ENCODE results near the gene LTA.

LTA gene

GRCh38 chr6:31545291-31545690, 26.8 kb upstream of the LTA start:
- Histone ChIP-seq H3K36me3 (peaks cover 38% of the 10 kb centered on the region), H3K4me3 (ENCODE audit: low read depth, low read length) (peak overlapping the region; percentile 65), H3K27me3 (ENCODE audit: insufficient read depth, low read depth, severe bottlenecking) (no peaks in the 10 kb centered on the region), H3K27ac (peak overlapping the region; percentile 66), H3K9me3 (ENCODE audit: severe bottlenecking) (no peaks in the 10 kb centered on the region)
- TF ChIP-seq CTCF (IDR thresholded peaks at IDR 0.05; ENCODE audit: low read depth, low read length) = no peak
- peak; percentile 81 for DNase-seq

- peak; percentile 99 for DNase-seq
- peak; percentile 98 for TF ChIP-seq CTCF (IDR thresholded peaks at IDR 0.05; ENCODE audit: low read depth, low read length)
- Histone ChIP-seq H3K27me3 (ENCODE audit: insufficient read depth, low read depth, severe bottlenecking) (no peaks in the 10 kb centered on the region), H3K9me3 (ENCODE audit: severe bottlenecking) (no peaks in the 10 kb centered on the region), H3K4me3 (ENCODE audit: low read depth, low read length) (peak within 1 kb of the TSS; percentile 65), H3K27ac (peak within 1 kb of the TSS; percentile 82), H3K36me3 (peaks cover 38% of the 10 kb centered on the region)
These were observed 25.6 kb upstream of the LTA start, which contains the start of gene ATP6V1G2 for GRCh38 chr6:31546339-31546957. ATP6V1G2 (minus strand) TSS chr6:31546608; CDS start chr6:31546559, 49 bp downstream.

GRCh38 chr6:31546958-31547726, 24.9 kb upstream of the LTA start, which contains the start of gene NFKBIL1:
NFKBIL1 (plus strand) TSS chr6:31547608; CDS start chr6:31547695, 87 bp downstream.
- H3K27ac ChIP-seq = peak within 1 kb of the TSS; percentile 82
- peak; percentile 99 for DNase-seq

GRCh38 chr6:31547727-31548543, 24.2 kb upstream of the LTA start:
- Histone ChIP-seq H3K9me3 (ENCODE audit: severe bottlenecking) (no peaks in the 10 kb centered on the region), H3K27me3 (ENCODE audit: insufficient read depth, low read depth, severe bottlenecking) (no peaks in the 10 kb centered on the region), H3K36me3 (peaks cover 49% of the 10 kb centered on the region), H3K4me3 (ENCODE audit: low read depth, low read length) (peak overlapping the region; percentile 65), H3K27ac (peak overlapping the region; percentile 82)
- no peak for DNase-seq
- no peak for TF ChIP-seq CTCF (IDR thresholded peaks at IDR 0.05; ENCODE audit: low read depth, low read length)

More at GRCh38 chr6:31546958-31547726, 24.9 kb upstream of the LTA start, which contains the start of gene NFKBIL1:
- Histone ChIP-seq H3K4me3 (ENCODE audit: low read depth, low read length) (peak within 1 kb of the TSS; percentile 65), H3K9me3 (ENCODE audit: severe bottlenecking) (no peaks in the 10 kb centered on the region), H3K27me3 (ENCODE audit: insufficient read depth, low read depth, severe bottlenecking) (no peaks in the 10 kb centered on the region), H3K36me3 (peaks cover 42% of the 10 kb centered on the region)
- TF ChIP-seq CTCF (IDR thresholded peaks at IDR 0.05; ENCODE audit: low read depth, low read length) = no peak

GRCh38 chr6:31548544-31548873, 23.6 kb upstream of the LTA start:
- H3K9me3 ChIP-seq (ENCODE audit: severe bottlenecking) = no peaks in the 10 kb centered on the region
- H3K4me3 ChIP-seq (ENCODE audit: low read depth, low read length) = no peak overlapping the region

More at GRCh38 chr6:31548544-31548873, 23.6 kb upstream of the LTA start:
- H3K27me3 ChIP-seq (ENCODE audit: insufficient read depth, low read depth, severe bottlenecking) = no peaks in the 10 kb centered on the region
- no peak for DNase-seq
- H3K36me3 ChIP-seq = peaks cover 51% of the 10 kb centered on the region
- H3K27ac ChIP-seq = no peak overlapping the region
- no peak for TF ChIP-seq CTCF (IDR thresholded peaks at IDR 0.05; ENCODE audit: low read depth, low read length)
